HCT116 (cell line): ENCODE measurements around the gene HDGF. TPM values are rescaled to one million over a fixed set of nuclear protein-coding genes. Genes with fewer than 3 reads are reported as not detected.

Experiments used
- ATAC-seq: fragments of 200-7000 bp; cut with Tn5 transposase; 2 replicates; pipeline ENCODE4 v1.9.1; 2020; ENCODE audit warnings: mild to moderate bottlenecking, moderate library complexity
- BruUV-seq: library from RNA; stranded (reverse); fragments of 400-500 nt; replicated peaks from 2 replicates; lab custom pipeline; 2021; lab: Mats Ljungman, UMichigan
- CTCF ChIA-PET: fragments of 300-600 bp; sonication (Branson Sonifier 250); formaldehyde crosslinking; loops from one replicate; lab custom pipeline; 2021; ENCODE audit warnings: antibody characterized with exemption; lab: Charles Lee
- POLR2A ChIA-PET: fragments of 300-600, 350-600 bp; sonication (Branson Sonifier 250); formaldehyde crosslinking; loops from one replicate; lab custom pipeline; 2021; ENCODE audit warnings: antibody characterized with exemption; lab: Charles Lee
- RAD21 ChIA-PET, 2 experiments: fragments of 300-600 bp; sonication (Branson Sonifier 250); formaldehyde crosslinking; loops; one replicate each; lab custom pipeline; 2023; ENCODE audit warnings: low total read pairs in 2 of 2; ENCODE audit not compliant: uncharacterized antibody in 2 of 2, unreplicated experiment in 2 of 2, low non-redundant PET in 1 of 2; lab: Charles Lee
- DNase-seq: peaks from one replicate; pipeline ENCODE4 v3.0.0-alpha.2; 2010; ENCODE audit warnings: low read depth, low spot score
- H2AFZ ChIP-seq: fragments of 200-600 bp; shearing (Covaris generic), sonication (generic); 2 replicates; pipeline ENCODE4 v1.6.1; 2017; ENCODE audit warnings: low read depth, mixed run types, mixed read lengths, antibody characterized with exemption, low read length; ENCODE audit not compliant: poor library complexity, severe bottlenecking
- H3K27ac ChIP-seq: 2 replicates; pipeline ENCODE4 v1.5.1; 2012; ENCODE audit warnings: low read depth, low read length
- H3K27me3 ChIP-seq: fragments of 200-600 bp; sonication (generic); 2 replicates; pipeline ENCODE4 v1.6.1; 2016; ENCODE audit warnings: mixed run types, low read length, mixed read lengths; ENCODE audit not compliant: insufficient read depth
- H3K36me3 ChIP-seq, 2 experiments: fragments of 200-500 bp in 1 of 2; fragments of 200-600 bp in 1 of 2; sonication (Bioruptor generic) in 1 of 2; sonication (generic) in 1 of 2; 2 replicates each; pipeline versions ENCODE4 v1.5.1 to v1.6.1; 2014 to 2016; ENCODE audit warnings: low read length in 2 of 2, inconsistent platforms in 1 of 2, mixed read lengths in 1 of 2, mixed run types in 1 of 2; ENCODE audit not compliant: insufficient read depth in 2 of 2, control insufficient read depth in 1 of 2
- H3K4me1 ChIP-seq, 2 experiments: fragments of 200-600 bp in 1 of 2; sonication (generic) in 1 of 2; 2 replicates each; pipeline versions ENCODE4 v1.5.1 to v1.6.1; 2012 to 2017; ENCODE audit warnings: low read length in 2 of 2, inconsistent platforms in 1 of 2, mild to moderate bottlenecking in 1 of 2, mixed read lengths in 1 of 2, mixed run types in 1 of 2, moderate library complexity in 1 of 2; ENCODE audit not compliant: insufficient read depth in 2 of 2, control insufficient read depth in 1 of 2
- H3K4me2 ChIP-seq: fragments of 200-600 bp; sonication (generic); 2 replicates; pipeline ENCODE4 v1.6.1; 2017; ENCODE audit warnings: mixed run types, low read length, mixed read lengths
- H3K4me3 ChIP-seq, 2 experiments: fragments of 200-600 bp in 1 of 2; sonication (generic) in 1 of 2; replicated peaks in 1 of 2; 2 replicates each; pipeline ENCODE4 v1.5.1; 2011 to 2016; ENCODE audit warnings: low read length in 2 of 2, control low read depth in 1 of 2, low read depth in 1 of 2, mild to moderate bottlenecking in 1 of 2, mixed read lengths in 1 of 2, mixed run types in 1 of 2
- H3K79me2 ChIP-seq: fragments of 200-600 bp; sonication (generic); 2 replicates; pipeline ENCODE4 v1.6.1; 2017; ENCODE audit warnings: mild to moderate bottlenecking, mixed run types, low read length, moderate library complexity, mixed read lengths; ENCODE audit not compliant: insufficient read depth
- H3K9ac ChIP-seq: fragments of 200-600 bp; sonication (generic); 2 replicates; pipeline ENCODE4 v1.6.1; 2016; ENCODE audit warnings: low read length, mixed read lengths
- H3K9me2 ChIP-seq: fragments of 200-600 bp; sonication (generic), shearing (Covaris generic); 2 replicates; pipeline ENCODE4 v1.6.1; 2017; ENCODE audit warnings: mixed run types, mild to moderate bottlenecking, moderate library complexity; ENCODE audit not compliant: insufficient read depth
- H3K9me3 ChIP-seq, 2 experiments: fragments of 200-500 bp in 1 of 2; fragments of 200-600 bp in 1 of 2; sonication (Bioruptor generic) in 1 of 2; sonication (generic) in 1 of 2; 2 replicates each; pipeline ENCODE4 v1.6.1; 2014 to 2017; ENCODE audit warnings: low read length in 2 of 2, mixed read lengths in 2 of 2, inconsistent platforms in 1 of 2, low read depth in 1 of 2, mild to moderate bottlenecking in 1 of 2, mixed run types in 1 of 2, moderate library complexity in 1 of 2; ENCODE audit not compliant: control insufficient read depth in 1 of 2, insufficient read depth in 1 of 2
- H4K20me1 ChIP-seq: fragments of 200-600 bp; sonication (generic), shearing (Covaris generic); 2 replicates; pipeline ENCODE4 v1.6.1; 2017; ENCODE audit warnings: mixed run types, mild to moderate bottlenecking, moderate library complexity; ENCODE audit not compliant: insufficient read depth
- ATF3 ChIP-seq: IDR thresholded peaks from 2 replicates; pipeline ENCODE4 v1.6.1; 2012
- CBX3 ChIP-seq: IDR thresholded peaks from 2 replicates; pipeline ENCODE4 v1.6.1; 2012; ENCODE audit warnings: low read depth
- CEBPB ChIP-seq: IDR thresholded peaks from 2 replicates; pipeline ENCODE4 v1.6.1; 2012; ENCODE audit warnings: low read depth
- EZH2phosphoT487 ChIP-seq: fragments of 200-600 bp; IDR thresholded peaks from 2 replicates; pipeline ENCODE4 v1.6.1; 2018; ENCODE audit warnings: antibody characterized with exemption, borderline replicate concordance
- FOSL1 ChIP-seq: IDR thresholded peaks from 2 replicates; pipeline ENCODE4 v1.6.1; 2012; ENCODE audit warnings: low read depth
- MAX ChIP-seq: IDR thresholded peaks from 2 replicates; pipeline ENCODE4 v1.6.1; 2012
- POLR2A ChIP-seq: IDR thresholded peaks from 2 replicates; pipeline ENCODE4 v1.7.0; 2011; ENCODE audit warnings: borderline replicate concordance; ENCODE audit not compliant: insufficient read depth, insufficient read length; ENCODE audit errors: extremely low read depth
- POLR2AphosphoS5 ChIP-seq: IDR thresholded peaks from 2 replicates; pipeline ENCODE4 v1.6.1; 2011; ENCODE audit warnings: mild to moderate bottlenecking, low read depth, low read length, moderate library complexity
- RAD21 ChIP-seq: IDR thresholded peaks from 2 replicates; pipeline ENCODE4 v1.6.1; 2012; ENCODE audit warnings: low read depth, mild to moderate bottlenecking
- SIN3A ChIP-seq: IDR thresholded peaks from 2 replicates; pipeline ENCODE4 v1.6.1; 2012; ENCODE audit warnings: low read depth
- SP1 ChIP-seq: IDR thresholded peaks from 2 replicates; pipeline ENCODE4 v1.6.1; 2012; ENCODE audit warnings: low read depth
- TCF7L2 ChIP-seq: IDR thresholded peaks from 2 replicates; pipeline ENCODE4 v1.7.0; 2011; ENCODE audit warnings: borderline replicate concordance, inconsistent platforms; ENCODE audit not compliant: insufficient read depth, insufficient read length; ENCODE audit errors: extremely low read depth
- YY1 ChIP-seq: IDR thresholded peaks from 2 replicates; pipeline ENCODE4 v1.6.1; 2011; ENCODE audit warnings: low read length, low read depth, moderate library complexity, mild to moderate bottlenecking; ENCODE audit not compliant: insufficient replicate concordance; ENCODE audit errors: extremely low read depth
- ZBTB33 ChIP-seq: IDR thresholded peaks from 2 replicates; pipeline ENCODE4 v1.6.1; 2011; ENCODE audit warnings: mild to moderate bottlenecking, low read length, moderate library complexity; ENCODE audit not compliant: insufficient replicate concordance; ENCODE audit errors: extremely low read depth
- ZFX ChIP-seq: fragments of 450-650 bp; IDR thresholded peaks from 2 replicates; pipeline ENCODE4 v1.6.1; 2017
- intact Hi-C: fragments of 100-400 bp; cut with micrococcal nuclease; formaldehyde crosslinking; loops from 2 replicates; pipeline ENCODE4 v1.10.0; 2022
- total RNA-seq: library from RNA; stranded (reverse); gene quantifications from one replicate; pipeline ENCODE4 v1.2.1, GENCODE V29; 2021; ENCODE audit not compliant: unreplicated experiment

Gene HDGF
- total RNA-seq, 1 experiment from 2014 or later, result 304 TPM

GRCh38 chr1:156772222-156772621 lies 20.7 kb upstream of the HDGF start:
- ChIA-PET POLR2A (interaction anchor here (0.6 kb wide), 1 partner anchor 20 kb away, joined by 6 read pairs; no protein-coding TSS in a partner anchor), RAD21 (no interaction called here), CTCF (interaction anchor here (1.5 to 6.4 kb wide), 3 partner anchors 42 to 156 kb away, joined by 4 to 51 read pairs (median 4); partner anchors contain the start of genes ISG20L2 and METTL25B)
- Histone ChIP-seq H3K9me2 (no peaks in the 10 kb centered on the region), H3K27ac (no peak overlapping the region), H3K9ac (no peak overlapping the region), H3K4me2 (no peak overlapping the region), H3K9me3 (no peaks in the 10 kb centered on the region), H2AFZ (no peak overlapping the region), H3K4me3 (no peak overlapping the region), H3K27me3 (no peaks in the 10 kb centered on the region), H3K4me1 (peaks cover 7 to 12% of the 10 kb centered on the region in 2 experiments), H3K36me3 (peaks cover 5 to 22% of the 10 kb centered on the region in 2 experiments; a peak in 2 of 4 replicates), H3K79me2 (peaks cover 96% of the 10 kb centered on the region), H4K20me1 (no peaks in the 10 kb centered on the region)
- no TSS peak for BruUV-seq
- intact Hi-C loops, result no loop called here
- ATAC-seq (no peak), DNase-seq (no peak)
- TF ChIP-seq TCF7L2 (no peak), YY1 (no peak), POLR2A (no peak), EZH2phosphoT487 (no peak), POLR2AphosphoS5 (no peak), CEBPB (no peak), FOSL1 (no peak)

GRCh38 chr1:156768610-156769295 lies 17.3 kb upstream of the HDGF start:
- CTCF ChIA-PET, result interaction anchor here (6.4 kb wide), 1 partner anchor 42 kb away, joined by 51 read pairs; the partner anchor contains the start of genes ISG20L2 and METTL25B
- H3K4me2 ChIP-seq, result peak overlapping the region; percentile 95
- POLR2A ChIA-PET, result no interaction called here
- peaks cover 73% of the 10 kb centered on the region for H3K79me2 ChIP-seq
- H2AFZ ChIP-seq, result no peak overlapping the region
- RAD21 ChIA-PET, result no interaction called here
- H3K9ac ChIP-seq, result peak overlapping the region; percentile 98
- no peaks in the 10 kb centered on the region for H3K9me3 ChIP-seq
- DNase-seq (no peak), ATAC-seq (no peak)
- H3K36me3 ChIP-seq, result peaks cover 4 to 22% of the 10 kb centered on the region in 2 experiments; a peak in 2 of 4 replicates
- H3K4me3 ChIP-seq, result peak overlapping the region; percentile 74 to 95
- peak overlapping the region; percentile 85 for H3K27ac ChIP-seq
- H3K27me3 ChIP-seq, result no peaks in the 10 kb centered on the region
- H3K9me2 ChIP-seq, result no peaks in the 10 kb centered on the region
- no peaks in the 10 kb centered on the region for H4K20me1 ChIP-seq
- intact Hi-C loops, result loop anchor here (5.0 kb wide), 1 partner anchor 81 kb away; no protein-coding TSS in a partner anchor
- peaks cover 13 to 19% of the 10 kb centered on the region in 2 experiments for H3K4me1 ChIP-seq
- BruUV-seq, result no TSS peak
- TF ChIP-seq POLR2A (no peak), ATF3 (no peak), ZBTB33 (no peak), RAD21 (no peak), YY1 (no peak), ZFX (no peak), CBX3 (no peak), MAX (no peak), TCF7L2 (no peak), EZH2phosphoT487 (no peak), SIN3A (no peak; the same call in 1 of the 2 replicates), CEBPB (no peak), SP1 (no peak)
